Measurements from ENCODE around the gene RTF2.

The RTF2 gene

GRCh38 chr20:56566621-56567020, 98.2 kb downstream of the RTF2 start:
- no peak overlapping the region for H3K4me3 ChIP-seq (ENCODE audit: low read depth, low read length)
- in situ Hi-C loops (cut with HindIII; ENCODE audit: low sequenced_read_pairs), result no loop called here
- no peak for DNase-seq (ENCODE audit: low read depth)
- no peak for TF ChIP-seq CTCF (IDR thresholded peaks at IDR 0.05; ENCODE audit: low read depth, low read length, missing control alignments)

Measured in astrocyte of the cerebellum (primary cell).